SK-N-SH (cell line): ENCODE results near the gene MYDGF. TPM values are rescaled to one million over a fixed set of nuclear protein-coding genes. Genes with fewer than 3 reads are reported as not detected.

Experiments used
- CTCF ChIA-PET: fragments of 300-600, 350-600 bp; formaldehyde crosslinking; extraction: SDS; loops from one replicate; lab custom pipeline; 2021; lab: Yijun Ruan, JAX
- POLR2A ChIA-PET: fragments of 350-600 bp; sonication (Branson Sonifier 250); formaldehyde crosslinking; extraction: SDS; loops from one replicate; lab custom pipeline; 2020; ENCODE audit warnings: antibody characterized with exemption, inconsistent platforms; lab: Yijun Ruan, JAX
- DNase-seq: peaks from one replicate; pipeline ENCODE4 v3.0.0; 2012
- H2AFZ ChIP-seq: fragments of 200-600 bp; sonication (generic); 2 replicates; pipeline ENCODE4 v1.8.1; 2016; ENCODE audit warnings: antibody characterized with exemption, mild to moderate bottlenecking, low read depth
- H3F3A ChIP-seq: fragments of 200-600 bp; sonication (generic); replicated peaks from 2 replicates; pipeline ENCODE3; 2016; ENCODE audit warnings: antibody characterized with exemption, mild to moderate bottlenecking; ENCODE audit not compliant: insufficient read depth
- H3K27ac ChIP-seq, 2 experiments: fragments of 200-500 bp in 1 of 2; fragments of 200-600 bp in 1 of 2; sonication (Bioruptor generic) in 1 of 2; sonication (generic), shearing (Covaris generic) in 1 of 2; 2 replicates each; pipeline versions ENCODE4 v1.5.1 to v1.6.1; 2014 to 2016; ENCODE audit warnings: low read depth in 2 of 2, inconsistent platforms in 1 of 2, low read length in 1 of 2, mild to moderate bottlenecking in 1 of 2, mixed read lengths in 1 of 2
- H3K27me3 ChIP-seq: fragments of 200-600 bp; sonication (generic), shearing (Covaris generic); 2 replicates; pipeline ENCODE4 v1.6.1; 2016; ENCODE audit warnings: mixed run types; ENCODE audit not compliant: insufficient read depth
- H3K36me3 ChIP-seq, 2 experiments: fragments of 200-500 bp in 1 of 2; fragments of 200-600 bp in 1 of 2; sonication (Bioruptor generic) in 1 of 2; sonication (generic) in 1 of 2; replicated peaks in 1 of 2; 2 replicates each; pipeline versions ENCODE3 to v1.5.1; 2014 to 2016; ENCODE audit warnings: low read length in 1 of 2, mild to moderate bottlenecking in 1 of 2; ENCODE audit not compliant: insufficient read depth in 2 of 2, control insufficient read depth in 1 of 2
- H3K4me1 ChIP-seq, 2 experiments: fragments of 200-500 bp in 1 of 2; fragments of 200-600 bp in 1 of 2; sonication (Bioruptor generic) in 1 of 2; sonication (generic), shearing (Covaris generic) in 1 of 2; 2 replicates each; pipeline versions ENCODE4 v1.5.1 to v1.6.1; 2014 to 2016; ENCODE audit warnings: low read depth in 1 of 2, low read length in 1 of 2, mixed run types in 1 of 2; ENCODE audit not compliant: insufficient read depth in 2 of 2, control insufficient read depth in 1 of 2
- H3K4me2 ChIP-seq: fragments of 200-600 bp; sonication (generic), shearing (Covaris generic); 2 replicates; pipeline ENCODE4 v1.6.1; 2017; ENCODE audit warnings: mixed run types
- H3K4me3 ChIP-seq, 2 experiments: fragments of 200-500 bp in 1 of 2; fragments of 200-600 bp in 1 of 2; sonication (Bioruptor generic) in 1 of 2; sonication (generic), shearing (Covaris generic) in 1 of 2; 2 replicates each; pipeline versions ENCODE4 v1.5.1 to v1.8.1; 2014 to 2016; ENCODE audit warnings: low read depth in 2 of 2, inconsistent platforms in 1 of 2, low read length in 1 of 2, mild to moderate bottlenecking in 1 of 2, mixed read lengths in 1 of 2, moderate library complexity in 1 of 2
- H3K79me2 ChIP-seq: fragments of 200-600 bp; sonication (generic); 2 replicates; pipeline ENCODE4 v1.8.1; 2017; ENCODE audit warnings: mild to moderate bottlenecking; ENCODE audit not compliant: insufficient read depth
- H3K9ac ChIP-seq: fragments of 200-600 bp; sonication (generic); 2 replicates; pipeline ENCODE4 v1.6.1; 2017; ENCODE audit warnings: mixed run types
- H3K9me2 ChIP-seq: fragments of 200-600 bp; sonication (generic); 2 replicates; pipeline ENCODE4 v1.6.1; 2017; ENCODE audit warnings: mixed run types
- H3K9me3 ChIP-seq: fragments of 200-600 bp; sonication (generic); 2 replicates; pipeline ENCODE4 v1.6.1; 2017; ENCODE audit warnings: mixed run types, mild to moderate bottlenecking, moderate library complexity
- H4K20me1 ChIP-seq: fragments of 200-600 bp; sonication (generic); 2 replicates; pipeline ENCODE4 v1.6.1; 2017; ENCODE audit warnings: mild to moderate bottlenecking, mixed run types; ENCODE audit not compliant: insufficient read depth
- FOXM1 ChIP-seq: IDR thresholded peaks from 2 replicates; pipeline ENCODE4 v1.4.0; 2012; ENCODE audit warnings: low read depth, mild to moderate bottlenecking
- NRF1 ChIP-seq: IDR thresholded peaks from 2 replicates; pipeline ENCODE4 v1.6.1; 2012; ENCODE audit warnings: low read depth, mild to moderate bottlenecking, low read length
- POLR2AphosphoS5 ChIP-seq: IDR thresholded peaks from 2 replicates; pipeline ENCODE4 v1.6.1; 2012; ENCODE audit warnings: low read depth, low read length
- RAD21 ChIP-seq: IDR thresholded peaks from 2 replicates; pipeline ENCODE4 v1.6.1; 2012; ENCODE audit warnings: mild to moderate bottlenecking, low read length
- RCOR1 ChIP-seq: fragments of 150-350 bp; IDR thresholded peaks from 2 replicates; pipeline ENCODE4 v1.6.1; 2017; ENCODE audit warnings: antibody characterized with exemption, low read length
- RFX5 ChIP-seq: IDR thresholded peaks from 2 replicates; pipeline ENCODE4 v1.6.1; 2012; ENCODE audit warnings: mild to moderate bottlenecking, improper control_type of control experiment, low read length
- SIN3A ChIP-seq: IDR thresholded peaks from 2 replicates; pipeline ENCODE4 v1.6.1; 2012; ENCODE audit warnings: low read depth, mild to moderate bottlenecking, low read length, moderate library complexity, borderline replicate concordance
- SMC3 ChIP-seq: IDR thresholded peaks from 2 replicates; pipeline ENCODE4 v1.6.1; 2012; ENCODE audit warnings: low read depth, low read length, improper control_type of control experiment
- TAF1 ChIP-seq: IDR thresholded peaks from 2 replicates; pipeline ENCODE4 v1.6.1; 2012; ENCODE audit warnings: low read depth, mild to moderate bottlenecking, low read length, moderate library complexity, borderline replicate concordance
- TCF12 ChIP-seq: IDR thresholded peaks from 2 replicates; pipeline ENCODE4 v1.4.0; 2012
- USF2 ChIP-seq: fragments of 150-350 bp; IDR thresholded peaks from 2 replicates; pipeline ENCODE4 v1.6.1; 2017; ENCODE audit warnings: antibody characterized with exemption, low read length, low read depth, borderline replicate concordance
- YY1 ChIP-seq: IDR thresholded peaks from 2 replicates; pipeline ENCODE4 v1.4.0; 2012; ENCODE audit warnings: low read depth, mild to moderate bottlenecking
- WGBS: methylation state at CpG from one replicate; pipeline ENCODE4 v1.1.6; 2017; ENCODE audit warnings: low lambda C conversion rate; 5-methylcytosine and 5-hydroxymethylcytosine counted together
- polyA plus RNA-seq, 3 experiments: library from polyadenylated mRNA; depleted of rRNA; stranded (reverse); fragments of >200 nt; gene quantifications; 2 replicates each; pipeline ENCODE4 v1.2.3, GENCODE V29; 2012

Gene MYDGF
- polyA plus RNA-seq, 1 of the 3 experiments (the other 2 are of a cell fraction): 312 TPM

- no peak for TF ChIP-seq POLR2AphosphoS5
Measured at GRCh38 chr19:4688587-4688986, 18.4 kb upstream of the MYDGF start (continued).

GRCh38 chr19:4687396-4687795, 17.3 kb upstream of the MYDGF start:
- Histone ChIP-seq H3K36me3 (peaks cover 22 to 52% of the 10 kb centered on the region in 2 experiments), H3F3A (no peaks in the 10 kb centered on the region), H3K4me1 (no peaks in the 10 kb centered on the region), H4K20me1 (no peaks in the 10 kb centered on the region), H2AFZ (no peak overlapping the region), H3K9ac (no peak overlapping the region), H3K4me2 (no peak overlapping the region), H3K79me2 (no peaks in the 10 kb centered on the region), H3K9me3 (no peaks in the 10 kb centered on the region), H3K27me3 (no peaks in the 10 kb centered on the region), H3K27ac (no peak overlapping the region), H3K9me2 (no peaks in the 10 kb centered on the region), H3K4me3 (no peak overlapping the region)
- DNase-seq: no peak
- CTCF ChIA-PET: interaction anchor here (1.5 kb wide), 1 partner anchor 51 kb away, joined by 4 read pairs; no protein-coding TSS in a partner anchor
- TF ChIP-seq USF2: no peak
- no peak for TF ChIP-seq YY1
- no peak for TF ChIP-seq NRF1
- POLR2A ChIA-PET: no interaction called here
- WGBS: 95% methylated on average over 8 of the region's 11 CpGs

DNA sequence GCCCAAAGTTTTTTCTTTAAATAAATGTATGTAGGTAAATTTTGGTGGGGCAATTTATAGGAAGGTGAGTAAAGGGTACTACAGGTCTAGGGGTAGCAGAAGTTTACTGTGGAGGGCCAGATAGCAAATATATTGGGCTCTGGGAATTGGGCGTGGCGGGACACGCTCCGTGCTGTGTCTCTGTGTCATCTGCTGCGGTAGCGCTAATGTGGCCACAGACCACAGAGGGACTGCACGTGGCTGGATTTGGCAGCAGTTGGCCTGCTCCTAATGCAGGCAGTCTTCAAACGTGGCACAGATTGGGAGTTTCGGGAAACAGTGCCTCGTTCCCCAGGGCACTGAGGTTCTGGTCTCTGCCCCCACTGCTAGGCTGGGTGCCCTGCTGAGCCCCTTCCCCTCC, 16.6 kb upstream of the MYDGF start:
- Histone ChIP-seq H3F3A (no peaks in the 10 kb centered on the region), H4K20me1 (no peaks in the 10 kb centered on the region), H3K9me3 (no peaks in the 10 kb centered on the region), H3K27me3 (no peaks in the 10 kb centered on the region), H3K9ac (no peak overlapping the region), H3K4me2 (no peak overlapping the region), H3K9me2 (no peaks in the 10 kb centered on the region), H3K4me3 (no peak overlapping the region), H3K79me2 (no peaks in the 10 kb centered on the region), H3K4me1 (no peaks in the 10 kb centered on the region), H3K36me3 (peaks cover 24 to 54% of the 10 kb centered on the region in 2 experiments), H3K27ac (no peak overlapping the region), H2AFZ (no peak overlapping the region)
- ChIA-PET POLR2A (no interaction called here), CTCF (no interaction called here)
- DNase-seq: no peak
- WGBS: 96% methylated on average over 5 of the region's 10 CpGs
- no peak for TF ChIP-seq POLR2AphosphoS5
- no peak for TF ChIP-seq RFX5
- no peak for TF ChIP-seq FOXM1
- no peak for TF ChIP-seq SIN3A
- no peak for TF ChIP-seq YY1

DNA sequence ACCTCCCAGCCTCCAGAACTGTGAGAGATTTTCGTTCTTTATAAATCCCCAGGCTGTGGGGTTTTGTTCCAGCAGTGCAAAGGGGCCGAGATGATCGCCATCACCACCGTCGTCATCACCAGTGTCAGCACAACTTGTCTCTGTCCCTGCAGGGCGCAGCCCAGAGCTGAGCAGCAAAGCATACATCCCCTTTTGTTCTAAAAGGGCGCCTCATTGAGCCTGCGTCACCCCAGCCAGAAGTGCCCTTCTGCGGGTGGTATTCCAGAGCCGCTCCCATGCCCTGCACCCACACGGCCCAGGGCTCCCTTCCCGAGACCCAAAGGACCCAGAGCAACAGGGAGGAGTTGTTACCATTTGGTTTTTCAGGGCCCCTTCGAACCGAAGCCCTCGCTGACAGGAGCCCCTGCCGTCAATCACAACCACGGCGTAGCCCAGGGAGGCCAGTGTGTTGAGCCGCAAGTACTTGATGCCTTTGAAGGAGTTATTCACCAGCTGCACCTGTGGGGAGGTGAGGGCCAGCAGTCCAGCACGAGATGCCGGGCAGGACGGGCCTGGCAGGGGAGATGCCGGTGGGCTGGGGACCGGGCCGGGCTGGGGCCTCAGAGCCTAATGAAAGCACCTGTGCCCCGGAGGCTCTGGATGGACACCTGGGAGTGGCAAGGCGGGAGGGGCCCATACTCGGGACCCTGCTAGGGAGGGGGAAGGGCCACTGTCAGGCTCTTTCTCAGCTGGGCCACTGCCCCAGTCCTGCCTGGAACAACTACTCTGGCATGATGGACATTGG, 14.4 kb upstream of the MYDGF start:
- H2AFZ ChIP-seq: no peak overlapping the region
- H3K27ac ChIP-seq: no peak overlapping the region
- no peaks in the 10 kb centered on the region for H3K4me1 ChIP-seq
- H3K9me3 ChIP-seq: no peaks in the 10 kb centered on the region
- no peak overlapping the region for H3K9ac ChIP-seq
- H3K79me2 ChIP-seq: no peaks in the 10 kb centered on the region
- H3K9me2 ChIP-seq: no peaks in the 10 kb centered on the region
- no peak overlapping the region for H3K4me2 ChIP-seq
- H4K20me1 ChIP-seq: no peaks in the 10 kb centered on the region
- no peaks in the 10 kb centered on the region for H3F3A ChIP-seq
- 96% methylated on average over 16 of the region's 28 CpGs for WGBS
- TF ChIP-seq RCOR1 (no peak), RAD21 (no peak), SMC3 (no peak), SIN3A (no peak), TAF1 (no peak), TCF12 (no peak)
- H3K27me3 ChIP-seq: no peaks in the 10 kb centered on the region
- POLR2A ChIA-PET: no interaction called here
- no peak for DNase-seq
- H3K4me3 ChIP-seq: no peak overlapping the region
- peaks cover 17 to 45% of the 10 kb centered on the region in 2 experiments for H3K36me3 ChIP-seq
- CTCF ChIA-PET: no interaction called here
